Gastrocnemius medialis (tissue), 4 donors: ENCODE measurements around the gene LMF2.

Experiments
- CTCF ChIP-seq, 5 experiments: fragments of 450-650 bp in 3 of 5; fragments of 200-600 bp in 2 of 5; sonication (generic) in 2 of 5; IDR thresholded peaks in 4 of 5; conservative IDR thresholded peaks in 1 of 5; 1 replicate in 4 of 5; 2 replicates in 1 of 5; pipeline ENCODE4 v1.5.1; 2016 to 2019; ENCODE audit warnings: antibody characterized with exemption in 5 of 5, mild to moderate bottlenecking in 3 of 5, moderate library complexity in 3 of 5
- POLR2A ChIP-seq, 2 donors: fragments of 450-650 bp; IDR thresholded peaks; one replicate each; pipeline ENCODE4 v1.6.1; 2017; ENCODE audit warnings: antibody characterized with exemption in 2 of 2, mild to moderate bottlenecking in 2 of 2, moderate library complexity in 2 of 2

GRCh38 chr22:50477923-50478322 is 29.6 kb downstream of the LMF2 start:
- no peak for TF ChIP-seq POLR2A (IDR thresholded peaks at IDR 0.05)
- no peak for TF ChIP-seq CTCF (IDR thresholded peaks at IDR 0.05 in 4 of 5, conservative IDR thresholded peaks at IDR 0.05 in 1 of 5)
